GM18517 (cell line): ENCODE measurements around the gene ACTR3C.
"Not testable (repeated sequence)": the region's sequence is repeated elsewhere in the genome, so short reads cannot be mapped to it uniquely, and the experiment has no call there.

Experiments used
- ATAC-seq: cut with Tn5 transposase; IDR thresholded peaks from one replicate; pipeline ENCODE4 v1.9.1; 2021; ENCODE audit warnings: mild to moderate bottlenecking, moderate library complexity; ENCODE audit not compliant: unreplicated experiment

The ACTR3C gene

DNA sequence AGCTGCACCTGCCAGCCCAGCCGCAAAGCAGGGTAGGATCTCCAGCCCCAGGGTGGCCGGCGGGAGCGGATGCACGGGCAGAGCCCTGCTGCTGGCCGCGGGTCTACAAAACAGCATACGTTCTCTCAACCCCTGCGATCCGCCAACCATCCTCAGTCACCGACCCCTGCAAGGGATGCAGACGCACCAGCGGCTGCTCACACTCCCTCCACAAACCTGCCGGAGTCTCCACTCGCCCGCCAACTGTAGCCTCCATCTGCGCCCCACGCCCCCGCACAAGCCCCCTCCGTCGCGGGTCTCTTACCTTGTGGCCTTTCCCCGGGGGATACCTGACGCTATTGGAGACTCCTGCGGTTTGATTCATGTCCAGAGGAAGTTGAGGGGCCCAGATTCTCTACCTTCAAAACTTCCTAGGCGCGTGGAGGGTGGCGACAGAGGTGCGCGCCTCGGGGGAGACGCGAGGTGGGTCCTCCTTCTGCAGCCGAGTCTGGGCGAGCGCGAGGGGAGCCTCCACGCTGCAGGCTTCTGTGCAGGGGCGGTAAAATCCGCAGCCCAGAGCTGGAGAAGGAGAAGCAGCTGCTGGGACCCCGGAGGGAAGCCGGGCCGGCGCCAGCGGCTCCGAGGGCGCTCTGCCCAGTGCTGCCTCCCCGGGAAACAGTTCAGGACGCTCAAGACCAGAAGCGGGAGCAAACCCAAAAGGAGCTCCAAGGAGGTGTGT lies 103.2 kb downstream of the ACTR3C start:
- ATAC-seq, result not testable (repeated sequence)

DNA sequence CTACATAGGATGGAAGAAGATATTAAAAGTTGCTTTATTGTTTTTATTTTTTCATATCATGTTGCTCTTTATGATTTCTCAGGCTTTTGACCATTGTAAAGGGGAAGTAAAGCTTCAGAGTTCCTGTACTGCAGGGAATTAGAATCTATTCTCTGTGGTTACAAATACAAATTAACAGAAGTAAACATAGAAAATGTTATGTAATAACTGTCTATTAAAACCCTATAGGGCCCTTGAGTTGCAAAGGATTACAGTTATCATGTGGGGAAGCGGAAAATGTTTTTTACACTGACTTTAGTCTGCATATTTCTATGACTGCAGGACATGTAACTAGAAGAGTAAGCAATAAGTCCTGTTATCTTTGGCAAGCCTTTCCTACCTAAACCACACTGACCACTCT lies 116.5 kb downstream of the ACTR3C start:
- not testable (repeated sequence) for ATAC-seq

DNA sequence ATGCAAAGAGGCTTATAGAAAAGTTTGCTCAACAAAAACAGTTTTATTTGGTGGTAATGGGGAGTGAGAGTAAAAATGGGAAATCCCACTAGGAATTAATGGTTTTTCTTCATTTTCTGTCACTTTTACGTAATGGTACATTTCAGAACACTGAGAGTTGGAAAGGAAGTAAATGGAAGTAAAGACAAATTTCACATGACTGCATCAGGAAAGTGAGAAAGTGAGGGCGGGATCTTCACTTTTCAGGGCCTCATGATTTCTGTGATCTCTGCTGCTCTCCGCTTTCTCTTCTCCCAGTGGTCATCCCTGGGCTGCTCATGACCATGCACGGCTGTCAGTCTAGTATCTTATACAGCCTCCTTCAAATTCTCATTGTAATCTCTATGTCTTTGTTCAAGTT lies 117.5 kb downstream of the ACTR3C start:
- not testable (repeated sequence) for ATAC-seq

DNA sequence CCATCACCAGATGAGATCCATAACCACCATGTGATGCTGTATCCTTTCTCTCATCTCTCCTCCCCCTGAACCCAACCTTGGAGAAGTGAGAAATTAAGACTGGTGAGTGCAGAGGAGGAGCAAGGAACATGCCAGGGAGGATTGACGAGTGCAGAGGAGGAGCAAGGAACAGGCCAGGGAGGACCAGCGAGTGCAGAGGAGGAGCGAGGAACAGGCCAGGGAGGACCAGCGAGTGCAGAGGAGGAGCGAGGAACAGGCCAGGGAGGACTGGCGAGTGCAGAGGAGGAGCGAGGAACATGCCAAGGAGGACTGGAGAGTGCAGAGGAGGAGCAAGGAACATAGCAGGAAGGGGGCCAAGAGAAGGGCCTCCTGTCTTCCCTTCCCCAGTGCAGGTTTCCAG lies 118.8 kb downstream of the ACTR3C start:
- ATAC-seq, result not testable (repeated sequence)

DNA sequence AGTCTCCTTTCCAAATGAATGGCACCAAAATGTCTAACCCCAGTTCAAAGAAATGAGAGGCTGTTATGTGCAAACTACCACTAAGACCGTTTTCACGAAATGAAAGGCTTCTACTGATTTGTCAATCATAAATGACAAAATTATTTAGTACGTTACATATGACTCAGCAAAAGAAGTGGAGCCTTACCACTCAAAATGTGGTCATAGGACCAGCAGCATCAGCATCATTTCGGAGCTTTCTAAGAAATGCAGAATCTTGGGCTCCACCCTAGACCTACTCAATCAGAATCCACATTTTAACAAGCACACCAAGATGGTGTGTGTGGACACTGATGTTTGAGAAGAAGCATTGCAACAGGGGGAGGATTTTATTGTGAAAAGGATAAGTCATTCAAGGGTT lies 120.5 kb downstream of the ACTR3C start:
- ATAC-seq, result not testable (repeated sequence)
